ENCODE measurements around the gene ADAM12. TPM values are rescaled to one million over a fixed set of nuclear protein-coding genes. Genes with fewer than 3 reads are reported as not detected.
A peak's percentile ranks its signal among the peaks of the same experiment; 100 is the strongest.

ADAM12 gene
- total RNA-seq, 1 experiment from 2014 or later, result 0.24 TPM

DNA sequence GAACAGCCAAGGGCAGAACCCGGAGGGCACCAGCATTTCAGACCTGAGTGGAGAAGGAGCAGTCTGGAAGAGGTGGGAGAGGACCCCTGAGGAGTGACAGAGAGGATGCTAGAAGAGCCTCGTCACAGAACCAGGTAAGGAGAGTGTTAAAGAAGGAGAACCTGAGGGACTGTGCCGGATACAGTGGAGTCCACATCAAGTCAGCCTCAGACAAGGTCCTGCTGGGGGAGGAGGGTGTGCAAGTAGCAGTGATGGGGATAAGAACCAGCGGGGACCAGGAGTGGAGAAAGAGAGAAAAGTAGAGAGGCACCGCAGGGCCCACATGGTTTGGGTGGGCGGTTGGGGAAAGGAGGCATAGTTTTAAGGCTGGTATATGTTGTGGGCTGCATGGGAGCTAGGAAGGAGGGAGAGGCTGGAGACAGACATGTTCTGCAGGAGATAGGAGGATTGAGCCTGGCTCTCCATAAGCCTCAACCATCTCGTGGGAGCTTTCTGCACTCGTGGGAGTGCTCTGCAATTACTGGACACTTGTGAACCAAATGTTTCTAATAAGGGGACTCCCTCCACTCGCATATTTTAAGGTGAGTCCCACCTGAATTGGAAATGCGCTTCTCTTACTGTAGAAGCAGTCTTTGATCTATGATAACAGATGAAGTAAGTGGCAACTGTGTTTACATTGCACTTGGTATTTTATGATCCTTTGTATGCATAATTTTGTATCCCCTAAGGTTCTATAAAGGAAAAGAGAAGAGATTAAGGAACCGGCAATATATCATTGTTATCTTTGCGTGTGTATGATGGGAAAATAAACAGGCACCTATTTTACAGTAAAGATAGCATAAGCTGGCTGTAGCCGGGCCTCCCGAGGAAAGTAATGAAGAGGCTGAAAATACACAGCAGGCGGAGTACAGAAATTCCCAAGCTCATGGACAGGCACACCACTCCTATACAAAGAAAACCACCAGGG, 154.8 kb downstream of the ADAM12 start:
- Histone ChIP-seq H3K27me3 (ENCODE audit: insufficient read depth, low read length) (no peaks in the 10 kb centered on the region), H2BK12ac (ENCODE audit: insufficient read length, low read depth, low read length) (no peak overlapping the region), H3K79me1 (ENCODE audit: insufficient read depth, low read depth, low read length, poor library complexity, severe bottlenecking) (no peaks in the 10 kb centered on the region), H3K4me1 (ENCODE audit: insufficient read depth, low read length) (no peaks in the 10 kb centered on the region; the same call in 1 of the 2 replicates), H3K27ac (ENCODE audit: insufficient read length, low read depth, low read length) (no peak overlapping the region), H4K20me1 (ENCODE audit: control insufficient read depth, insufficient read depth, insufficient read length) (no peaks in the 10 kb centered on the region), H3K9ac (ENCODE audit: extremely low read depth, insufficient read length, low read length) (no peak overlapping the region), H3K23ac (ENCODE audit: insufficient read length, low read depth, low read length) (no peak overlapping the region), H3T11ph (ENCODE audit: low read length) (no peak overlapping the region), H2BK5ac (ENCODE audit: insufficient read length, low read length) (no peak overlapping the region), H3K18ac (ENCODE audit: insufficient read length, low read depth, low read length) (no peak overlapping the region), H3K4ac (ENCODE audit: low read depth, low read length) (no peak overlapping the region), H2AK5ac (ENCODE audit: insufficient read length, low read length) (no peak overlapping the region), H3K14ac (ENCODE audit: insufficient read depth, low read length) (no peak overlapping the region), H3K4me2 (ENCODE audit: insufficient read depth, insufficient read length, low read length) (no peak overlapping the region), H2BK120ac (ENCODE audit: low read depth, low read length, poor library complexity, severe bottlenecking) (no peak overlapping the region), H3K9me3 (ENCODE audit: control insufficient read depth, low read depth, low read length) (no peaks in the 10 kb centered on the region), H2AFZ (ENCODE audit: low read length) (no peak overlapping the region), H3K79me2 (ENCODE audit: insufficient read depth, low read length) (no peaks in the 10 kb centered on the region), H2BK20ac (ENCODE audit: low read depth, low read length, poor library complexity, severe bottlenecking) (no peak overlapping the region), H4K91ac (ENCODE audit: insufficient read length, low read depth, low read length) (no peak overlapping the region), H3K56ac (ENCODE audit: insufficient read length, low read depth, low read length) (no peak overlapping the region), H4K5ac (ENCODE audit: insufficient read length, low read depth, low read length) (no peak overlapping the region), H3K23me2 (ENCODE audit: insufficient read length, low read depth, low read length, poor library complexity, severe bottlenecking) (no peaks in the 10 kb centered on the region), H4K8ac (replicated peaks; ENCODE audit: insufficient read length, low read depth, low read length) (no peak overlapping the region), H2BK15ac (ENCODE audit: low read depth, low read length) (no peak overlapping the region)
- H3K27me3 Mint-ChIP-seq (ENCODE audit: low read depth), result peaks cover 4% of the 10 kb centered on the region; the same call in 1 of the 2 replicates
- H3K27ac Mint-ChIP-seq, result no peak overlapping the region; a peak in 2 of 7 replicates
- DNase-seq, result no peak
- H3K4me1 Mint-ChIP-seq, result peaks cover 3 to 11% of the 10 kb centered on the region in 2 experiments; a peak in 3 of 4 replicates
- WGBS (ENCODE audit: extremely low coverage, insufficient read length, low lambda C conversion rate), result no CpG with 5 or more reads among the region's 15 CpGs
- no peaks in the 10 kb centered on the region; a peak in 1 of 7 replicates for H3K36me3 Mint-ChIP-seq (ENCODE audit: insufficient read depth in 1 of 3, low read depth in 3 of 3)
- H3K4me3 Mint-ChIP-seq, result peak overlapping the region in 1 of 2 experiments; percentile 15; a peak in 1 of 5 replicates
- TF ChIP-seq, protein P1, sequence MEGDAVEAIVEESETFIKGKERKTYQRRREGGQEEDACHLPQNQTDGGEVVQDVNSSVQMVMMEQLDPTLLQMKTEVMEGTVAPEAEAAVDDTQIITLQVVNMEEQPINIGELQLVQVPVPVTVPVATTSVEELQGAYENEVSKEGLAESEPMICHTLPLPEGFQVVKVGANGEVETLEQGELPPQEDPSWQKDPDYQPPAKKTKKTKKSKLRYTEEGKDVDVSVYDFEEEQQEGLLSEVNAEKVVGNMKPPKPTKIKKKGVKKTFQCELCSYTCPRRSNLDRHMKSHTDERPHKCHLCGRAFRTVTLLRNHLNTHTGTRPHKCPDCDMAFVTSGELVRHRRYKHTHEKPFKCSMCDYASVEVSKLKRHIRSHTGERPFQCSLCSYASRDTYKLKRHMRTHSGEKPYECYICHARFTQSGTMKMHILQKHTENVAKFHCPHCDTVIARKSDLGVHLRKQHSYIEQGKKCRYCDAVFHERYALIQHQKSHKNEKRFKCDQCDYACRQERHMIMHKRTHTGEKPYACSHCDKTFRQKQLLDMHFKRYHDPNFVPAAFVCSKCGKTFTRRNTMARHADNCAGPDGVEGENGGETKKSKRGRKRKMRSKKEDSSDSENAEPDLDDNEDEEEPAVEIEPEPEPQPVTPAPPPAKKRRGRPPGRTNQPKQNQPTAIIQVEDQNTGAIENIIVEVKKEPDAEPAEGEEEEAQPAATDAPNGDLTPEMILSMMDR (conservative IDR thresholded peaks at IDR 0.05), result no peak
- H3K9me3 Mint-ChIP-seq, result no peaks in the 10 kb centered on the region; a peak in 1 of 5 replicates

All from H9 (cell line).